NCI-H1436 treated with DMSO at 0.1 percent for 48 hours (cell line): ENCODE measurements around the gene PLGRKT.
"Not testable (repeated sequence)": the region's sequence is repeated elsewhere in the genome, so short reads cannot be mapped to it uniquely, and the experiment has no call there.

ENCODE experiments used
- DNase-seq: peaks from one replicate; lab custom pipeline; 2025; lab: John Stamatoyannopoulos, UW

Gene PLGRKT

GRCh38 chr9:5375091-5375490 lies 62.6 kb downstream of the PLGRKT start:
- no peak for DNase-seq

DNA sequence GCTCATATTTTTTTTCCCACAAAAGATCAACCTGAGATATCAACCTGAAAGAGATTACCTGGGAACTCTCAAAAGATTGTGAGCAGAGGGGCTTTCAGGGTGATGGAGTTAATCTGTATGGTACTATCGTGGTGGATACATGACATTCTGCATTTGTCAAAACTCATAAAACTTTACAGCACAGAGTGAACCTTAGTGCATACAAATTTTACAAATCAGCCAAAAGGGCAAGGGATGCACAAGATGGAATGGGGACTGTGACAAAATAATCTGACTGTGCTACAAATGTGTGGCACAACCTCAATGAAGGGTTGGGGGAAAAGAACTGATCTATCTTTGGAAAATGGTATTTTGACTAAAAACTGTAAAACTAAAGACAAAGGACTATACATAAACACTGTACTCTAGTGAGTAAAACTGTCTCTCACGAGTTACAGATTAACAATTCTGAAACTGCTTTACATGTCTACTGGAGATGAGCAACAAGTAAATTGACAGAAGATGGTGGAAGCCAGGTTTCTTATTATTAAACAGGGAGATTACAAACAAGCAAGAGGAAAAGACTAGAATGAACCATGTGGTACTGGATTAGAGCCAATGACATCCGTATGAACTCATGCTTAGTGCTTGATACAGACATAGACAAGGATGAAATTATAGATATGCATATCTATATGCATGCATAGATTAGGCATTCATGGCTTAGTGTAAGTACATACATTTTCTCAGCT lies 73.3 kb downstream of the PLGRKT start:
- DNase-seq, result no peak

DNA sequence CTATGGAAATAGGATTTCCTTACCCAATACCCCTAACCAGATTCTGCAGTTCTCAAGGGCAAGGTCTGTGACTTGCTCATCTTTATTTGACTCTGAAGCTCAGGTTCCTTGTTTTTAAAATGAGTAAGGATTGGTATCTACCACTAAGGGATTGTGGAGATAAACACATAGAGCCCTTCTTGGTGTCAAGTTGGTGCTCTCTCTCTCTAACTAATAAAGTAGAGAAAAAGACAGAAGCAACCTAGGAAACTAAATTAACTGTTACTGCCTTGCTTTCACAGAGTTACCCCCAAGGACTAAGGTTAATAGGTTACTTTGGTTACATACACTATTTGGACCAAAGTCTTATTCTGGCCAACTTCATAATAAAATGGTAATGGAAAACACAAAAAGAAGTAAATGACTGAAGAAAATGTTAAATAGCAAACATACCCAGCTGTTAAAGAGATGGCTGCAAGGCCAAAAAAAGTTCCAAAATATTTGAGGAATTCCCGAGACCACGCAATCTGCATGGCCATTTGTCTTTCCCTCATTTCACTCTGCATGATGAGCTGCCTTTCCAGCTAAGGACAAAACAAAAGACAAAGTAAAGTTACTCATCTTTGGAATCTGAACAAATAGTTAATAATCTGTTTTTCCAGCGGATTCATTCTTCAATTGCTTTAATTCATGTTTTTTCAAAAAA lies 76.3 kb downstream of the PLGRKT start:
- no peak for DNase-seq

DNA sequence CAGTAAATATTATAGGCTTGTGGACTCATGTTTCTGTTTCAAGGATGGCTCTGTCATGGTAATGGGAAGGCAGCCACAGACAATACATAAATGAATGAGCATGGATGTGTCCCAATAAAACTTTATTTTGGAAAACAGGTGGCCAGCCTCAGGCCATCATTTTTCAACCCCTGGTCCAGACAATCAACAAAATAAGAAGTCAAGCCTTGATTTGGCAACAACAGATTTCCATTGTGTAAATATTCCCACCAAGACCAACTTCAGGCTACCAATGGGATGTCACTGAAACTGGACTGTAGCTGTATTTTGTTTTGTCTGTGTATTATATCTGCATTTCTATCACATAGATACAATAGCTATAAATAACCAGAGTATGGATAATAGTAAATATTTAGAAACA lies 77.4 kb downstream of the PLGRKT start:
- no peak for DNase-seq

DNA sequence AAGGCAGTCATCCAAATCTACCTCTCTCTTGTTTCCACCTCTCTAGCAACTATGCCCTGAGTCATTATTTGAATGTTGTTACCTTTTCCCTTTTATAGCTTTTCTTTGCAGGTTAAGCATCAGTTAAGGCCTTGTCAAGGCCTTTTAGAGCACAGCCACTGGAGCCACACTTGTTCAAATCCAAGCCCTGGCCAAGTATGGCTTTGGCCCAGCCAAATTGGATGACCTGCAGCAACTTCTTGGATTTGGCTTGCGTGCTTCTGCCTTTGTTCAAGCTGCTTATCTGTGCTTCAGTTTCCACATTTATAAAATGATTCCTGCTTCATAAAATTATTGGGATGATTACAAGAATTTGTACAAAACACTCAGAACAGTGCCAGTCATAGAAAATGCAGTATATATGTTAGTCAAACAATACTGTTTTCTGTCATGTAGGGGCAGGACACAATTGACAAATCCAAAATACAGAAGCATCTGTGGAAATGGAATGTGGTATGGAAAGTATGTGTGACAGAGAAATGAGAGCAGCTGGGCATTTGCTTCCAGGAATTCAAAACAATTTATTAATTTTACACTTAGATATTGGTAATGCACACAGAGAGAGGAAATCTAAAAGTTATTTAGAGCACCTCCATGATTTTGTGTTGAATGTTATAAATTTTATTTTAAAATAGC lies 80.2 kb downstream of the PLGRKT start:
- no peak for DNase-seq

DNA sequence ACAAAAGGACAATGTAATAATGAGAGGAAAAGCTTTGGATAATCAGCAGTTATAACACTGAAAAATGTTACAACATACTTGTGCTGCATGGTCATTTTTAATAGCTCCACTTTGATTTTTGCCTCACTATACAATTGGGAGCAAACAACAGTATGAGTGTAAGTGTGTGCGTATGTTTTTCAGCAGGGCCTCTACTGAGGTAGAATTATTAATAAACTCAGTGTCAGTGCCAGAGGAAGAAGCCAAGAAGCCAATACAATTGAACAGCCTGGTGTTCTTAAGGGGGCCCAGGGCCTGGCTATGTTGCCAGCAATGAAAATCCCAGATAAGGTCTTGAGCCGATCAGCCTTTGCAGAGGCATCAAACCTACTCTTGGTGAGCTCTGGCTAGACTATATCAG lies 81.9 kb downstream of the PLGRKT start:
- DNase-seq, result no peak

DNA sequence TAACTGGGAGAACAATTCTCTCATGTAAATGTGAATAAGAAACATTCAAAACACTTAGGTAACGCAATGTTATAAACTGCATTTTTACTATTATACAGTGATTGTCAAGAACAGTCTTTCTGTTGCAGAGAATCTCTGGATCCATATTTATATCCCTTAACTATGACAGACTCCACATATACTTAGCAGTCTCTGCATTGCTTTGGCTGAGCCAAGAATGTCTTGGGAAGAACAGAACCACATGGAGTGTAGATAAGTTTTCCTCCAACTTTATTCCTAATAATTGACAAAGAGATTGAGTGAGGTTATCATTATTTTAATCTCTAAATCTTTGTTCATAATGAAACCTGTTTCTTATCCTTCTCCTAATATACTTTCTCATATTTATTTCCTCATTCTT lies 82.5 kb downstream of the PLGRKT start:
- DNase-seq, result no peak

DNA sequence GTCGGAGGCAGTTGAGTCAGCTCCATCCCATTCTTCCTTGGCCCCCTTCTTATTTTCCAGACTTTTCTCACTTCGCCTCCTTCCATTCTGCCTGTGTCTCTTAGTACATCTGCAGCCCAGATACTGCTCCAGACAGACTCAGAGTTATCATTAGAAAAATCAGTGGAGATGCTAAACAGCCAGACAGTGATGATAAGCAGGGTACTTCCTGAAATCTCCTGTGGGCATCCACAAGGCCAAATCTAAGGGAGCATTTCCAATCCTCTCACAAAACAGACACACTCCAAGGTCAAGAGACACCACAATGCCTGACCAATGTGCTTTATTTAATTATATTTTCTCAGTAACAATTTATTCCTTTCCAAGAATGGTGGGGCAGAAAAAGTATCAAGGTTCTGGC lies 83.5 kb downstream of the PLGRKT start:
- DNase-seq, result no peak

DNA sequence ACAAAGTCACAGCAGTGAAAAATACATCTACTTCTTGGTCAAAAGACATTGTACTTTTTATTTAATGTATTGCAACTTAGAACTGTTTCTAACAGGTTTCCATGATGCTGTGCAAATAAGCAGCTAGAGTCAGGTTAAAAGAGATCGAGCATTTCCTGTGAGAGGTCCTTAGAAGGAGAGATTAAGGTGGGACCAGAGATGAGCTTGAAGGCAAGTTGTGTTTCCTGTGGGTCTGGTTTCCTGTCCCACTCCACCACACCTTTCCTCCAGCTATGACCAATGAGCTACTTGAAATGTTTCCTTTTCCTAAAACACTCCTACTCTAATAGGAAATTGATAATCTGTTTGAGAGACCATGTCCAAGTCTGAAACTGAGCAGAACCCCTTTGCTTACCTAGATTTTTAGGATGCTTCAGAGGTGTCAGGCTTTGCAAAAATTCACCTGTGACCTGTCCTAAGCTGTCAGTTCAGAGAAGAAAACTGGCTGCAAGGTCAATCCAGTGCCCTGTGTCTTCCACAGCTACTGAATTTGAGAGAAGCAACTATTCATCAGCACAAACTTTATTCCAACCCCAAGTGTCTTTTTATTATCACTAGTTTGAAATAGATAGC lies 85.0 kb downstream of the PLGRKT start:
- DNase-seq, result no peak

- not testable (repeated sequence) for DNase-seq
Measured at GRCh38 chr9:5338992-5339981, 98.4 kb downstream of the PLGRKT start, which contains the start of gene RLN1. Gene RLN1 (minus strand): TSS chr9:5339876. CDS start chr9:5339746, 130 bp downstream.

- DNase-seq, result no peak
Measured at GRCh38 chr9:5336688-5337087, 101.0 kb downstream of the PLGRKT start.

DNA sequence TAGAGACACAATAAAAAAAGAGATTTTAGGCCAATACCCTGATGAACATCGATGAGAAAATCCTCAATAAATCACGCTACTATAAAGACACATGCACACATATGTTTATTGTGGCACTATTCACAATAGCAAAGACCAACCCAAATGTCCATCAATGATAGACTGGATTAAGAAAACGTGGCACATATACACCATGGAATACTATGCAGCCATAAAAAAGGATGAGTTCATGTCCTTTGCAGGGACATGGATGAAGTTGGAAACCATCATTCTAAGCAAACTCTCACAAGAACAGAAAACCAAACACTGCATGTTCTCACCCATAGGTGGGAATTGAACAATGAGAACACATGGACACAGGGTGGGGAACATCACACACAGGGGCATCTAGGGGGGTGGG lies 106.4 kb downstream of the PLGRKT start:
- DNase-seq, result not testable (repeated sequence)

DNA sequence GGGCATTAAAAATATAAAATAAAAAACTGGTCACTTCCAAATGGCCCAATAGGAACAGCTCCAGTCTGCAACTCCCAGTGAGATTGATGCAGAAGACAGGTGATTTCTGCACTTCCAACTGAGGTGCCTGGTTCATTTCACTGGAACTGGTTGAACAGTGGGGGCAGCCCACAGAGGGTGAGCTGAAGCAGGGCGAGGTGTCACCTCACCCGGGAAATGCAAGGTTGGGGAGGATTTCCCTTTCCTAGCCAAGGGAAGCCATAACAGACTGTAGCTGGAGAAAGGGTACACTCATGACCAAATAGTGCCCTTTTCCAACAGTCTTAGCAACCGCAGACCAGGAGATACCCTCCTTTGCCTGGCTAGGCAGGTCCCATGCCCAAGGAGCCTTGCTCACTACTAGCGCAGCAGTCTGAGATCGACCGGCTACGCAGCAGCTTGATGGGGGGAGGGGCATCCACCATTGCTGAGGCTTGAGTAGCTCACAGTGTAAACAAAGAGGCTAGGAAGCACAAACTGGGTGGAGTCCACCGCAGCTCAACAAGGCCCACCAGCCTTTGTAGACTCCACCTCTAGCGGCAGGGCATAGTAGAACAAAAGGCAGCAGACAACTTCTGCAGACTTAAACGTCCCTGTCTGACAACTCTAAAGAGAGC lies 110.7 kb downstream of the PLGRKT start:
- peak; percentile 51 for DNase-seq

- no peak for DNase-seq
Measured at GRCh38 chr9:5326187-5326586, 111.5 kb downstream of the PLGRKT start.

GRCh38 chr9:5321601-5322000 lies 116.1 kb downstream of the PLGRKT start:
- DNase-seq, result not testable (repeated sequence)

DNA sequence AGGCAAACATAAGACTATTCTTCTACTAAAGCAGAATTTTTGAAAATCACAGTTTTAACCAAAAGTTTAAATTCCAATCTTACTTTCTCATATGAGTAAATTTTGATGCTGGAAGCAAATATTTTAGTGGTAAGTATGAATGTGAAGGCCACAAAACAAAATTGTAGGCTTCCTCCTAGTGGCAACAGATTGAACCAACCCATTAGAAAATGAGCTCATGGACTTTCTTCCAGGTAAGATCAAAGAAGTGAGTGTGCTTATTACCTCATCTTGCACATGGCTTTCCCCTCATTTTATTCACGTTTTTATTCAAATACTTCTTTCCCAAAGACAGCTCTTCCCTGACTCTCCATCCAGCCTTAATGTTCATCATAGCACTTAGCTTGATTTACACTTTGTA lies 116.7 kb downstream of the PLGRKT start:
- DNase-seq, result no peak

GRCh38 chr9:5316406-5316805 lies 121.3 kb downstream of the PLGRKT start:
- not testable (repeated sequence) for DNase-seq

DNA sequence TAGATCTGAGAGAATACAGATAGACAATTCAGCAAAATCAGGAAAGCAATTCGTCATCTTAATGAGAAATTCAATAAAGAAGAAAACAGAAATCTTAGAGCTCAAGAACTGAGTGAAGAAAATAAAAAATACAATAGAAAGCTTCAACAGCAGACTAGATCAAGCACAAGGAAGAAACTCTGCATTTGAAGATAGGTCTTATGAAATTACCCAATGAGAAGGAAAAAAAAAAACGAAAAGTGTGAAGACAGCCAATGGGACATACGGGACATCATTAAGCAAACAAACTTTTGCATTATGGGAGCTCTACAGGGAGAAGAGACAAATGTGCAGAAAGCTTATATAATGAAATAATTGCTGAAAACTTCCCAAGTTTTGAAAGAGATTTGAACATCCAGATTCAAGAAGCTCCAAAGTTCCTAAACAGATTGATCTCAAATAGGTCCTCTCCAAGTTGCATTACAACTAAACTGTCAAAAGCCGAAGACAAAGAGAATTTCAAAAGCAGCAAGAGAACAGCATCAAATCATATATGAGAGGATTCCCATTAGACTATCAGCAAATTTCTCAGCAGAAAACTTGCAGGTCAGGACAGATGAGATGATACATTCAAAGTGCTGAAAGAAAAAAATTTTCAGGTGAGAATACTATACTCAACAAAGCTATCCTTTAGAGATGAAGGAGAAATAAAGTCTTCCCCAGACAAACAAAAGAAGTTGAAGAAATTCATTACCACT lies 122.4 kb downstream of the PLGRKT start:
- DNase-seq, result no peak

- no peak for DNase-seq
Measured at GRCh38 chr9:5310851-5311250, 126.9 kb downstream of the PLGRKT start.
